ENCODE data around the gene SIPA1L3. TPM values are rescaled to one million over a fixed set of nuclear protein-coding genes. Genes with fewer than 3 reads are reported as not detected.

The SIPA1L3 gene
- total and polyA plus RNA-seq, 2 of the 13 experiments (the other 11 are each of a cell fraction or from before 2014, with no cell fraction given): 5.5 to 7.7 TPM

- TF ChIP-seq ZMAT3 (CRISPR knock-in tag; conservative IDR thresholded peaks at IDR 0.05) (no peak; the same call in 1 of the 2 replicates), TP53 (CRISPR knock-in tag; conservative IDR thresholded peaks at IDR 0.05) (no peak; the same call in 1 of the 2 replicates), DZIP1 (CRISPR knock-in tag; IDR thresholded peaks at IDR 0.05) (no peak), ARHGAP35 (CRISPR knock-in tag; IDR thresholded peaks at IDR 0.05; ENCODE audit: borderline replicate concordance) (no peak), FOXM1 (CRISPR knock-in tag; IDR thresholded peaks at IDR 0.05) (no peak), HNRNPH1 (optimal IDR thresholded peaks at IDR 0.05; ENCODE audit: low read depth, low read length) (peak; percentile 4), SIN3A (IDR thresholded peaks at IDR 0.05; ENCODE audit: borderline replicate concordance, low read depth, low read length) (no peak), BORCS8-MEF2B (CRISPR knock-in tag; IDR thresholded peaks at IDR 0.05) (no peak), ZBTB37 (CRISPR knock-in tag; IDR thresholded peaks at IDR 0.05) (no peak), ZBTB21 (CRISPR knock-in tag; IDR thresholded peaks at IDR 0.05) (no peak), ATAD3A (CRISPR knock-in tag; IDR thresholded peaks at IDR 0.05) (no peak), EED (CRISPR knock-in tag; IDR thresholded peaks at IDR 0.05) (no peak), HOXD1 (CRISPR knock-in tag; IDR thresholded peaks at IDR 0.05) (no peak), BRD4 (CRISPR knock-in tag; IDR thresholded peaks at IDR 0.05) (no peak), HDAC1 (CRISPR knock-in tag; IDR thresholded peaks at IDR 0.05) (peak; percentile 40; the same call in 1 of the 2 replicates), SP5 (CRISPR knock-in tag; IDR thresholded peaks at IDR 0.05; ENCODE audit: borderline replicate concordance, low read depth) (peak; percentile 82), PRDM10 (CRISPR knock-in tag; IDR thresholded peaks at IDR 0.05; ENCODE audit: low read depth) (no peak), TAF1 (CRISPR knock-in tag; IDR thresholded peaks at IDR 0.05) (peak; percentile 16; the same call in 1 of the 2 replicates), IRF9 (CRISPR knock-in tag; IDR thresholded peaks at IDR 0.05; ENCODE audit: borderline replicate concordance) (peak; percentile 14; the same call in 1 of the 2 replicates), ZNF33B (CRISPR knock-in tag; IDR thresholded peaks at IDR 0.05) (no peak)
These were observed 801 bp upstream of the SIPA1L3 start, which contains the start of gene WDR87 (continued) for GRCh38 chr19:37905946-37906868.
